Measurements from ENCODE around the gene EML1.

The EML1 gene

DNA sequence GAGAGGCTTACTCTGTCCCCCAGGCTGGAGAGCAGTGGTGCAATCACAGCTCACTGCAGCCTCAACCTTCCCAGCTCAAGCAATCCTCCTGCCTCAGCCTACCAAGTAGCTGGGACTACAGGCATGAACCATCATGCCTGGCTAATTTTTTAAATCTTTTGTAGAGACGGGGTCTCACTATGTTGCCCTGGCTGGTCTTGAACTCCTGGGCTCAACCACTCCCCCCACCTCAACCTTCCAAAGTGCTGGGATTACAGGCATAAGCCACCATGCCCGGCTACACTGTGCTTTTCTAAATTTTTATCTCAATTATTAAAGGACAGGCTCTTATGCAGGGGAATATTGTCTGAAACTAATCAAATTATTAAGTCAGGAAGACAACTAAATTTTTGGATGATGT, 44.6 kb downstream of the EML1 start:
- DNase-seq, result no peak

DNA sequence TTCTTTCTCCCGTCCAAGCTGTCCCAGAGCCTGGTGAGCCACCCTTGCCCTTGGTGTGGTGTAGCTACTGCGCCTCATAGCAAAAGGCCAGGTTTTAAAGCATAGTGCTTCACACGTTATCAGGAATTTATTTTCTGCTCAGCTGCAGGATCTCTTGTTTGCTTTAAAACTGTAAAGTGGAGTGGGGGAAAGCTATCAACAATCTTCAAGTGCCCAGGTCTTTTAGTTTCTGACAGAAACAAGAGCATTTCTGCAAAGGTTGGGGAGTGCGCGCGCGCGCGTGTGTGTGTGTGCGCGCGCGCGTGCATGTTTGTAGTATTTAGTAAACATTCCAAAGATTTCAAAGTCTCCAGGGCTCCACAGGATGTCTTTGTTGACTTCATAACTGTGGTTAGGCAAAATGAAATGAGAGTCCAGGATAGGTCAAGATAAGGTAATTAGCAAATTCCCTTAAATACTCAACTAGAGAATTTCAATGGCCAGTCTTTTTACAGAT, 45.5 kb downstream of the EML1 start:
- DNase-seq, result no peak

DNA sequence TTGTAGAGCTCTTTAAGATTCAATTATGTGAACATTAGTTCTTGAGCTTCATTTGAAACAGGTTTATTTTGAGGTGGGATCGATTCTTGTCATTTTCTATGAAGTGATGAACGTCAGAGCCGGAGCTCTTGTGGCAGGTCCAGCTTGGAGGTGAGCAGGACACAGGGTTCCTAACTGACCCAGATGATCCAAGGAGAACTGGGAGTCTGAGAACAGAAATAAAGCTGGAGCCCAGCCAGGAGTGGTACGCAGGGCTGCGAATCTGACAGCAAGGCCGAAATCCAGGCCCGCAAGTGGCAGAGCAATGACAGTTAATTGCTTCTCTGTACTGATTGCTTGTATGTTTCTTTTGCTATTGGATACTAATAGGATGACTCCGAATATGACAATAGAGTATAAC, 46.5 kb downstream of the EML1 start:
- DNase-seq, result no peak

DNA sequence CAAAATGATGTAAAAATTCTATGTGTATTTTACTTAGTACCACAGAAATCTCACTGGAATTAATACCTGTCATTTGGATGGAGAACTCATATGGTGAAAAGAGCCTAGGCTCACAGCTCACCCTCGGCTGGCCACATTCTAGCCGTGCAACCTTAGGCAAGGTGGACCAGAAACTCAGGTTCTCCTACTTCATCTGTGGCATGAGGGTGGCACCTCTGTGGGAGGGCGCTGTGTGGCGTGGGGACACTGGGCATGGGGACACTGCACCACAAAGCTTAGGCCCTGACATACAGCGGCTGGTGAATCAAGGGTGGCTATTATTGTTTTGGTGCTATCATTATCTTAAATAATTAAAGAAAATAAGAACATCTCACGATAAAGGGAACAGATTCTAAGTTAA, 47.1 kb downstream of the EML1 start:
- DNase-seq, result no peak

DNA sequence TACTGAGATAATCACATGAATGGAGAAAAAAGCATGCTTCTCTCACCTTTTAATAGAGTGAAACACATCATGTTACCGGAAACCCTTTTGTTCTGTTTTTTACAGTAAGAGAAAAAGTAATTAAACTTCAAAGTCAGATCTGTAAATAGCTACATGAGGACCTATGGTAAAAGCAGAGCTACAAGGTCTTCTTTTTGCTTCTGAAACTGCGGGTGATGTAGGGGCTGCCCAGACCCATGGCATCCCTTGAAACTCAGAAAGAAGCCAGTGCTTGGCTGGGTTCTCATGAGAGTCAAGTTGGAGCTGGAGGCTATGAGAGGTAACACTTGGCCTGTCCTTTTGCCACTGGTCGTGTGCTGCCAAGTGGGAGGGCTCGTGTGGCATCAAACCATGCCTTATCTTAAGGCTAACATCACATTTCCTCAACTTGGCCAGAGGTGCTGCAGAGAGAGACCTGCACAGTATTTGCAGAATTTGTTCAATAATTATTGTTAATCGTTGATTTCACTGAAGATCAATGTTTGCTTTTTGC, 47.6 kb downstream of the EML1 start:
- no peak for DNase-seq

DNA sequence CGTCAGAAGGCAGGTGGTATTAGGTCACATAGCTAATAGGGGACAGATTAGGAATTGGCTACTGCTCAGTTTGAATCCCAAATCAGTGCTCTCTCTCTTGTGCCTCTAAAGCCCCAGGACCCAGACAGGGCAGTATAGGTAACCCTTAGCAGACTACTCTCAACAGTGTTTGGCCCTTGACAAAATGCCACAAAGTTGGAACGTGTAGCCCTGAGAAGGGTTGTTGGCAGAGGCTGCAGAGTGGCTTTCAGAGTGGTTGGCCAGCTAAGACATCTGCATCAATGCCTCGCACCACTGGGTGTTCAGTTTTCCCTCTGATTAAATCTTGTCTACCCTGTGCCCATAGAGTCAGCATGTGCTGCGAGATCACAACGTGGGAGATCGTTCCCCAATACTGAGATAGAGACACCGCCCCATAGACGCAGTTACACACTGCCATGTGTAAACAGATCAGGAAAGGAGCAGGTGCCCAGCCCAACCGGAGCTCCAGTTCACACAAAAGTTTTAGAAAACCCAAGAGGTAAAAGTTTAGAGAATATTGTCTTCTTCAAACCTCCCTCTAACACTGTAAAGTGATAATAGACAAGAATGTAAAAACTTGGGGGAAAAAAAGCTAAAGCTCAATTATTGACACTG, 48.3 kb downstream of the EML1 start:
- no peak for DNase-seq

DNA sequence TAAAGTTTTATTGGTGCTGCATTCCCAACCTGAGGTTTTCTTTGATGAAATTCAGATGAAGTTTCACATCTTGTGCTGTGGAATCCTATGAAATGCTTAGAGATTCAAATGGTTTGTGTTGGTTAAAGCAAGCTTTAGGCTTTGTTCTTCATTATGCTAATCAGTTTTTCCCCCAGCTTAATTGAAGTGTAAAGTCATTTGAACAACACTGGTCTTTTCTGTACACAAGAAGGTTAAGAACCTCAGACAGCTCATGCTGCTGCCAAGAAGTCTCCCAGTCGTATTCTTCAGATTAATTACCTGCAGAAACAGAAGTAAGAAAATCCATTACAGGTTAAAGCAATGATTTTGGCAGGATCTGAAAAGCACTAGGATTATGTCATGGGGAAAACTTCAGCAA, 48.9 kb downstream of the EML1 start:
- no peak for DNase-seq

DNA sequence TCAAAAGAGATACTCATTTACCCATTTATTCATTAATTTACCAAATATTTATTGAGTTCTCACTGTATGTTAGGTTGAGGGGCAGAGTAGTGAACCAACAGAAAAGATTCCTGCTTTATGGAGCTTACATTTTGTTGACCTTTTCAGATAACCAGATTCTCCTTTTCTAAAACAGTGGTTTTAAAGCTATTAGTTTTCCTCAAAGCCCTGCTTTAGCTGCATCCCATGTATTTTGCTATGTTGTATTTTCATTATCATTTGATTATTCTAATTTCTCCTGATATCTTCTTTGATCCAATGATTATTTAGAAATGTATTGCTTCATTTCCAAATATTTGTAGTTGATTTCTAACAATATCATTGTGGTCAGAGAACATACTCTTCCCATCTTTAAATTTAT, 53.6 kb downstream of the EML1 start:
- no peak for DNase-seq

DNA sequence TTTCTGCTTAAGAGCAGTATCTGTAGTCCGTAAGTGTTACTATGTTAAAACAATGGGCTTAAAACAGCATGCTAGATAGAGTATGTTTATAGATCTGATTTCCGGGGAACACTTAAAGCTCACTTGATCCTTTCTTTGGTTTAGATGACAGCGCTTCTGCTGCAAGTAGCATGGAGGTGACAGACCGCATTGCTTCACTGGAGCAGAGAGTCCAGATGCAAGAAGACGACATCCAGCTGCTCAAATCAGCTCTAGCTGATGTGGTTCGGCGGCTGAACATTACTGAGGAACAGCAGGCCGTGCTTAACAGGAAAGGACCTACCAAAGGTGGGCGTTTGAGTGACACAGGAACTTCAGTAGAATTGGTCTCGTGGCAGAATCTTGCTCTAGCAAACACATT, 57.5 kb downstream of the EML1 start:
- DNase-seq, result no peak

DNA sequence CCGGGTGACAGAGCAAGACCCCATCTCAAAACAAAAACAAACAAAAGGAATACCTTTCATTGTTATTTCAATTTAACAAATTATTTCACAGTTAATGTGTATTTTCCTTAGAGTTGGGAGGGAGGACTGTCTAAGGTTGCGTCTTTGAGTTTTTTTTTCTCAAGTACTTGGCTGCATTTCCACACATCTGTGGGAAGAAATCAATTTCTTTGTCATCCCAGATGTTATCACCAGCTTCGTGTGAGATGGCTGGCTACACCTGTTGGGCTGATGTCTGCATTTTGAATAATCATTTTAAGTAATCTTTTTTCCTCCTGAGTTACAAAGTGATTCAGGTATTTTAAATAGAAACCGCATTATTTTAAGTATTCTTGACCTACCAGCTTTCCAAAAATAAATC, 59.4 kb downstream of the EML1 start:
- no peak for DNase-seq

DNA sequence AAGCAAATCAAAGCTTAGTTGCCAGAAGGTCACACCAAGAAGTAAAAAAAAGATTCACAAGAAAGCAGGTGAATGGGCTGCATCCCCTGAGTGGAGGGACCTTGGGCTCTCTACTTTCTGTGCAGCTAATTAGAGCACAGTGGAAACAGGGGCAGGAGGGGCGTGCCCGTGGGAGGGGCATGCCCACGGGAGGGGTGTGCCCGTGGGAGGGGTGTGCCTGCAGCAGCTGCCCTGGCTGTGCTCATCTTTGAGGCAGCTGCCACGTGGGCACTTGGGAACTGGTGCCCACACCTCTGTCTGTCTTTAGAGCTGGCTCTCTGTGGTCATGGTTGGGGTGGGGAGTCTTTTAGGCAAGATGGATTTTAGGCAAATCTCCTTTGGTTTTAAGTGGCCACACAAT, 60.0 kb downstream of the EML1 start:
- DNase-seq, result no peak

DNA sequence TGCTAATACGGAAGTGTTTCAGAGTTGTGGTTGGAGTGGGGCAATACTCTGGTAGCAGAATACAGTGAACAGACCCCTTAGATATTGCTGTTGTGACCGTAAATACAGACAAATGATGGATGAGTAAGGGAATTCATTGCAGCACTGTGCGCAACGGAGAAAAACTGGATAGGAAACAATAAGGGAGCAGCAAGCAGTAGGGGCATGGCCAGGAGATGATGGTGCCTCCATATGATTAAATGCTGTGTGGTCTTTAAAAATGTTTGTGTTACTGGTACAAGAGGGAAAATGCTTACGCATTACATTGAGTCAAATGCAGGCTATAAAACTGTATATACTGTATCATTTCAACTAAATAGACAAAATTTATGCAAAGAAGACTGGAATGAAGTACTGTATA, 61.6 kb downstream of the EML1 start:
- DNase-seq, result no peak

DNA sequence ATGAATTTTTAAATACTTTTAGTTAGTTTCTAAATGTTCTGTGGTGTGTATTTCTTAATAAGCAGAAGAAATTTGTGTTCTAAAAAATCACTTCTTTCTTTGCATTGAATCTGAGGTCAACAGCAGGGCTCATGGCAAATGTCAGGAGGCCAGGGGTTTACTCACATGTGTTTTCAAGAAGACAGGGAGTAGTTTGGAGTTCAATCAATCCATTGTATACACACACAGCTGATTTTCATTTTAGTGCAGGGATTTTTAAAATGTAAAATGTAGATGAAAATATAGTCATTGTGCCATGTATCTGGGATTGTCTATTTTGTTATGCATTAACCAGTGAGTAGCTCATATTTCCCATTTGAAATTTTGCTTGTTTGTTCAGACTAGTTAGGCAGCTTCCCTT, 62.1 kb downstream of the EML1 start:
- no peak for DNase-seq

DNA sequence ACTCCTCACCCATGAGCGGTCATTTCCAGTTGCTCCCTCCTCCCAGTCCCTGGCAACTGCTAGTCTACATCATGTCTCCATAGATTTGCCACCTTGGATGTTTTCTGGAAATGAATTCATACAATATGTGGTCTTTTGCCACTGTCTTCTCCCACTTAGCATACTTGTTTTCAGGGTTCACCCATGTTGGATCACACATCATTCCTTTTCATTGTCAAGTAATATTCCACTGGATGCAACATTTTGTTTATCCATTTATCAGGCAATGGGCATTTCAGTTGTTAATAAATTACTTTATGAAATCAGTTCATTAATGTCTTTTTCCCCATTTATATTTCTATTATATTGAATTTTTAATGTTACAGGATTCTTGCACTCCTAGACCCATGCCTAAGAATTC, 64.3 kb downstream of the EML1 start:
- DNase-seq, result no peak

DNA sequence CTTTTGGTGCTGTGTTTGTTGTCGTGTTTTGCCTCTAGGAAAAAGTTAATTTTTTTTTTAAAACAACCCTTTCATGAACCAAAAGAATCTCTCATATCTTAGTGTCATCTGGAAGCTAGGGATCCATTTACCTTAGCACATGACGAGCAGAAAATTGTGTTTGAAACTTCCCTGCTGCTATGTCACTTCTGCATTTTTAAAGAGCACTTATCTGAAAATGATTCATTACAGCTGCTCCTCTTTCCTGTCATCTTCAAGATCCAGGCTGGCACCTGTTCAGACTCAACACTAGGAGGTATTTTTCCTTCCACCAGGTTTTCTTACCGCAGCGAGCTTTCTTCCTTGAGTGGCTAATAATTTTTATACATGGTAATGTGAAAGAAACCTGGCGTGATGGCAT, 67.0 kb downstream of the EML1 start:
- no peak for DNase-seq

DNA sequence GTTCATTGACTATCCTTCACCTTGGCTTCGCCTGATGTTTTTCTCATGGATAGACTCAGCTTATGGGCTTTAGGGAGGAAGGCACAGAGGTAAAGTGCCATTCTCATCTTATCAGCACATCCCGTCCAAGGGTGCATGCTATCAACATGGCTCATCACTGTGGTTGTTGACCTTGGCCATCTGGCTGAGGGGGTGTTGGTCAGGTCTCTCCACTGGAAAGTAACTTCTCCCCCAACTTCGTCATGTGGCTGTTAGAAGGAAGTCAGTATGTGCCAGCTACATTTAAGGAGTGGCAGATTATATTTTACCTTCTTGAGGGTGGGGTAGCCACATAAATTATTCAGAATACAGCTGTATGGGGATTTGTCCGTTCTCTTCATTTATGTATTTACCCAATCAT, 68.9 kb downstream of the EML1 start:
- DNase-seq, result no peak

DNA sequence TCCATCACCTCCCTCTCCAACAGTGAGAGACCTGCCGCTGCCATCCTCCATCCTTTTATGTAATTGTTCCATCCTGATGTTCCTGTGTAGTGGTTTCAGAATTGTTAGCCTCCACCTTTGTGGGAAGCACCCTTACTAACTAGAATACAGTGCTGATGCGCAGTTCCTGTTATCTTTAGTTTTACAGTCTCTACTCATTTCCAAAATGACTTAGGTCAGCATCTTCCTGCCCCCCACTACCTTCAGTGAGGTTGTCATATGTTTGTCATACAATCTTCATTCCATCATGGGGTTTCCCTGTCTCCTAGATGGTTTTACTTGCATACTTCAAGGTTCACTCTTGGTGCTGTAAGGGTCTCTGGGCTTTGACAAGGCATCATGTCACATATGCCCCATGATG, 69.8 kb downstream of the EML1 start:
- no peak for DNase-seq

DNA sequence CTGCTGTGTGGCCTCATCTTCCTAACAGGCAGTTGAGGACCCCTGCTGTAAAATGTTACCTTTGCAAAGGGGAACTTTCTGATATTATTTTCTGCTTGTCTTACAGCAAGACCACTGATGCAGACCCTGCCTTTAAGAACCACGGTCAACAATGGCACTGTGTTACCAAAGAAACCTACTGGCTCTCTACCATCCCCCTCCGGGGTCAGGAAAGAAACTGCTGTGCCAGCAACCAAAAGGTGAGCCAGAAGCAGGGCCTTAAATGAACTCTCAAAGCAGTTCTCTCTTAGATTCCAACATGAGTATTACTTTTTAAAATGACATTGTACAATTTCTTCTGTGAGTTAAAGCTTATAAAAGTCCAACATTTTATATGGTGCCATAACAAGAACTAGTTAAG, 72.2 kb downstream of the EML1 start:
- no peak for DNase-seq

DNA sequence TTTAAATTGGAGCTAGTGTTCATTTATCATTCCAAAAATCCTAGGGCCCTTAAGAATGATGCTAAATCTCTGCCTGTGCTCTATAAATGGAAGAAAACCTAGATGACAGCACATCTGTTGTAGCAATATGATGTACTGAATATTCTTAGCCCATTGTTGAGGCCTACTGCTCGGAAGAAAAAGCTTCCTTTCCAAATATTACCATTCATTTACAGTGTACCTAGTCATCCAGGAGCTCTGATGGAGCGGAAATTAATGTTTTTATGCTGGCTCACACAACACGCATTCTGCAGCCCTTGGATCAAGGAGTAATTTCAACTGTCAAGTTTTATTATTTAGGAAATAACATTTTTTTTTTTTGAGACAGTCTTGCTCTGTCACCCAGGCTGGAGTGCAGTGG, 77.4 kb downstream of the EML1 start:
- no peak for DNase-seq

DNA sequence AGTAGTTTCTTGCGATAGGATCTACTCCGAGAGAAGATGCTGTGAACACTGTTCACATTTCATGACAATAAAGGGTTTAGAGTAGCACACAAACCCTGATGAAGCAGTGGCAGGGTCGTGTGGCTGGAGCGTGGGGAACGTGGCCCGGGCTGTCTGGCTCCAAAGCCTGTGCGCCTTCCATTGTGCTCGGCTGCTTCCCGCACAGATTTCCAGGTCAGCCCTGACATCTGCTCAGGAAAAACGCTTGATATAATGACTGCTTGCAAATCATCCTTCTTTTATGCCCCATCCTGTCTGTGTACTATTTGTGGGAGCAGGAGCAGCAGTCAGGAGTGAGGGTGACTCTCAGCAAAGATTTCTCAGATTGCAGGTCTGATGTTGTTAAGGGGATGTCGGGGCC, 78.6 kb downstream of the EML1 start:
- no peak for DNase-seq

DNA sequence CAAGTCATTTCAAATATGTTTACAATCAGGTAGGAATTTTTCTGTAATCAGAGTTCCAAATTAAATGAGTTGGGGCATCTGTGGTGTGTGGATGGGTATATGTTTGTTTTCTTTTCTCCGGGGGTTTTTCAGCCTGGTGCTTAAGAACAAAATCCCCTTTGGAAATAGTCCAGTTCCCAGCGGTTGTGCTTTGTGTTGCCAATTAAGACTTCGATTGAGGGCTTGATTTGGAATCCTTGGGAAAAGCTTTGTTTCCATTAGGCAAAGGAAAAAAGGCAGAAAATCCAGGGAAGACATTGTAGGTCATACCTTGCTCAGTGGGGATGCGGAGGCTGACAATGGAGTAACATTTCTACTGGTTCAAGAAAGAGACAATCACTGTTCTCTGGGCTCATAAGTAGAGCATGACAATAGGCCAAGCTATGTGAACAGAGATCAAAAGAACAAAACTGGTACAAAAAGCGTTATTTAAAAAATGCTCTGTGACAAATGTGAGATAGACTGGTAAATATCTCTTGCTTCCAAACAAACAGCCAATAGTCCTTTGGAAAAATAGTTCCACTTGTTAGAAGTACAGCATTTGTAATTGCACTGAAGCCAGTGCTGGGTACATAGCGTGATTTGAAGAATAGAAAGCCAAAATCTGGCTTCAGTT, 79.7 kb downstream of the EML1 start:
- no peak for DNase-seq

DNA sequence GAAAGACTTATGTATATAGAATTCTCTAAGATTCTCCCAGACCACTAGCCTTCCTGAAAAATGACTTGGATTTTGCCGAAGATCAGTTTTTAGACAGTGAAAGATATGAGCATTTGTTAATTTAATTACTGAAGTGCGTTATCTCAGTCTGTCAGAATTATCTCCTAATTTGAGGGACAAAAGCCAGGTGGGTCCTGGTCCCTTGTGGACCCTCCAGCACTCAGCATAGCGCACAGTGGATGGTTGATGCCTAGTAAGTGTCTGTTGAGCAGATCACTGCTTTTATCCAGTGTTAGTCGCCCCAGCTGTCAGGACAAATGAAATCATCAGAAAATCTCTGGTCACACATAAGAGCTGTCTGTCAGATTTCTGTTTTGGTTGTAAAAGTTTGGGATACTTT, 80.4 kb downstream of the EML1 start:
- DNase-seq, result no peak

DNA sequence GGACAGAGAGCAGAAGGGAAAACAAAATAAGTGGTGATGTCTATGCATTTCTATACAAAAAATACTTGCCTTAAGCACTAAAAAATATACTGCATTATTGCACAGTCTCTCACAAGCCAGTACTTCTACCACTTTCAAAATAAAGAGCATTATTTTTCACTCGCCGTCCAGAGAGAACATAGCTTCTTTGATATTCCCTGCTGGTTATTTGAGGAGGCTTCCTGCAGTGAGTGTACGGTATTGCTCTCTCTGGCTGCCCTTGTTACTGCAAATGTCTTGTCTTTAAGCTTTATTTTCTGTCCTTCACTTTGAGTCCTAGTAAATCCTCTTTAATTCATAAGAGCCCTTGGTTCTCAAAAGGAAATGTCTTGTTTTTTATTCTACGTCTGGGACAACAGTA, 81.1 kb downstream of the EML1 start:
- DNase-seq, result no peak

DNA sequence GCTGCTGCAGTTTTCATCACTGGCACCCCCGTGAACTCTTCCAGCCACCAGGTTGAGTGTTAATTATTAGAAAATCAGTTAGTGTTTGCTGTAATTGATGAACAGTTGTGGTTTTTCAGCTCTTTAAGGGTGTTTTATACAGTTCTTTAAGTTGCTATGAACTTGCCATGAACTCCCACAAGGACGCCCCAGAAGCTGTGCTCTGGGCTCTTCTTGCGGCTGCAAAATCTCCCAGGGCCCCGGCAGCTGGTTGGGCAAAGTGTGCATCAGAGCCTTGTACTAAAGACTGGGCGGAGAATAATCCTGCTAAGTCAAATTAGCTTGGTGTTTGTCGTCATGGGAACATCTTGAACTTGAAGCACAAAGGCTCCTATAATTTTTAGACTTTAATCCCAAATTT, 82.2 kb downstream of the EML1 start:
- no peak for DNase-seq

DNA sequence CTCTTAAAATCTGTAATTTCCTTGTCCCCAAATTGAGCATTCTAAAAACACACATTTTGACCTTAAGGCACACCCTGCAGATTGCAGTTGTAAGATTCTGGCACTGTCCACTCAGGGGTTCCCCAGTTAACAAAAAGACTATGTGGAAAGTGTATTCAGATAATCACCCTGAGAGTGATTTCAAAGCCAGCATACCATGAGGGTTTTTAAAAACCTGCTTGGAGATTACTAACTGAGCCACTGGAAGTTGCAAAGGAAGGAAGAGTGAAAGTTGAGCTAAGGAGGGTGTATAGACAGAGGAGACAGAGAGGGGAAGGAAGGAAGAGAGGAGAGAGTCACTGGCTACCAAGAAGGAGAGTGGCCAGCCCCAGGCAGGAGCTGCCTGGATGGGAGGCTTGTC, 82.6 kb downstream of the EML1 start:
- DNase-seq, result no peak
